ENCODE results near the gene C10orf95.
A peak's percentile ranks its signal among the peaks of the same experiment; 100 is the strongest.

C10orf95 gene

GRCh38 chr10:102433619-102434046 lies 17.7 kb downstream of the C10orf95 start:
- no peak for DNase-seq

- peak; percentile 89 for DNase-seq
Measured at GRCh38 chr10:102432162-102432950, 19.0 kb downstream of the C10orf95 start, which contains the start of gene CUEDC2. Gene CUEDC2, minus strand, starts transcription at chr10:102432574. Its CDS starts 7,386 bp downstream, at chr10:102425188.

DNA sequence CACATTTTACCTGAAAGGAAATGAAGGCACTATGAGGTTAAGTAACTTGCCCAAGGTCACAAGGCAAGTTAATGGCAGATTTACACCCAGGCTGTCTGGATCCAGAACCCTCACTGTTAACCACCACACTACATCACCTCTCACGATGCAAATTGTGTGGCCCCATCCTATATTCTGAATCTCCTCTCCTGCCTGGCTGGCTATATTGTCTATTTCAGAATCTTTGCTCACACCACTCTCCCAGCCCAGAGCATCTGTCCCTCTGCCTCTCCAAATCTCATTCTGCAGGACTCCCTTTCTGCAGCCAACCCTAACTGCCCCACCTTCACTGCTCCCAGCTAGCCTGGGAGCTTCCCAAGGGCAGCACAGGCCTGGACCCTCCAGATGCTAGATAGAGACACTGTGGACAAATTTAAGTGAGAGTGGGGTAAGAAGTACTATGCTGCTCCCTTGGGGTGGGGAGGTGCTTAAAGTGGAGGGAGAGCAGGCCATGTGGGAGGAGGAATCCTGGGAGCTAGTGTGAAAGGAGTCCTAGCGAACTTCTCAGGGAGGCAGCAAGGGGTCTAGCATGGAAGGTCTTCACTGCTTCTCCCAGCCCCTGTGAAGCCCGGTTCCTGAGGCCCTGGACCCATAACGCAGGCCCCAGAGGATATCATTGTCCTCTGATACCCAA lies 19.8 kb downstream of the C10orf95 start:
- DNase-seq: no peak

- DNase-seq: no peak
Measured at GRCh38 chr10:102429468-102429867, 21.9 kb downstream of the C10orf95 start.

DNA sequence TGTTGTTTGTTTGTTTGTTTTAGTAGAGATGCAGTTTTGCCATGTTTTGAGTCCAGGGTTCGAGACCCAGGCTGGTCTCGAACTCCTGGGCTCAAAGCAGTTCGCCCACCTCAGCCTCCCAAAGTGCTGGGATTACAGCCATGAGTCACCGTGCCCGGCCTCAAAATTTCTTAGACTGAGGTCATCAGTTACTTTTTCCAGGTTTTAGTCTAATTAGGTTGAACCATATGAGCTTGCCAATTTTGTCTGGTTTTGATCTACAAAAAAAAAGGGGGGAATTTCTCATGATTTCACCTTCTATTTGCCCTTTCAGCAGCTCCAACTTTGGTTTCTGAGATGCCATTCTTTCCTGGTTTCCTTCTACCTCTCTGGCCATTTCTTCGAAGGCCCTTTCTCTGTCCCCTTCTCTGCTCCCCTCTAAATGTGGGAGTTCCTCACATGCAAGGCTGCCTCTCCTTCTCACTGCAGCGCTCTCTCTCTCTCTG lies 24.5 kb downstream of the C10orf95 start:
- no peak for DNase-seq

GRCh38 chr10:102425444-102425843 lies 25.9 kb downstream of the C10orf95 start:
- no peak for DNase-seq

GRCh38 chr10:102424916-102425315 lies 26.4 kb downstream of the C10orf95 start:
- no peak for DNase-seq

DNA sequence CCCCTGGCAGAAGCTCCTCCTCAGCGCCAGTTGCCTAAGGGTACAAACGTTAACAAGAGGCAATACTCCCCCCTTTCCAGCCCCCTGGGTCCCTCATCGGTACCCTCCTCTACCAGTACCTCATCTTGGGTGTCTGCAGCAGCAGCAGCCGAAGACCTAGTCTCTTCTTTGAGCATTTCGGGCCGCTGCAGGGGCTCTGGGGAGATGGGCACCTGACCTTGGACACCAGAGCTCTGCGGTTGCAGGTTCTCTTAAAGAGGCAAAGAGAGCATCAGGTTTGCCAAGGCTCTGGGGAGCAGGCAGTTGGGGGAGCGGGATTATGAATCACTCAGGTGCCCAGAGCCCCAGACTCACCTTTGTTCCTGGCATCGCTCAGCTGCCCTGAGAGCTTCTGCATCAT lies 27.2 kb downstream of the C10orf95 start:
- DNase-seq: no peak

DNA sequence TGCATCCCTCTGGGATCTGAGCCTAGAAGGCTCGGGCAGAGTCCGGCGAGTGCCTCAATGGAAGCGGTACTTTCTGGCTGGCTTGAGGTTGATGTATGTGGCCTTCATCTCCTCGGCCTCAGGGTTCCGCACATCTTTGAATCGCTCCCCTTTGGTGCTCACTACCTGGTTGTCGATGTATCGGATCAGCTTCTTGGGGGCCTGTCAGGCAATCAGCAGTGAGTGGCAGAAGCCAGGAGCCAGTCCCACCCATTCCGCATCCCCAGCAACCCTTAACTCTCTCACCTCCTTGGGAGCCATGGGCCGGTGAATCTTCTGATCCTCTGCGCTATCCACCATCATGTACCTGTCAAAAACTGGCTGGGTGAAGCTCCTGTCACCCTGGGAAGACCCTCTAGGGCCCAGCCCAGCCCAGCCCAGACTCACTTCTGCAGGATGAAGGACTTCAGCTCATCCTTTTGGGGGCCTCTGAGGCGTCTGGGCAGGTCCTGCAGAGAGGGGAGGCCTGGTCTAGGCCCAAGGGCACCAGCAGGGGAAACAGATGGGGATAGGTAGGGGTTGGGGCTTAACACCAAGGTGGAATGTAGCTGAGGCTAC lies 27.9 kb downstream of the C10orf95 start:
- no peak for DNase-seq

- DNase-seq: no peak
Measured at GRCh38 chr10:102422545-102423129, 28.7 kb downstream of the C10orf95 start.

DNA sequence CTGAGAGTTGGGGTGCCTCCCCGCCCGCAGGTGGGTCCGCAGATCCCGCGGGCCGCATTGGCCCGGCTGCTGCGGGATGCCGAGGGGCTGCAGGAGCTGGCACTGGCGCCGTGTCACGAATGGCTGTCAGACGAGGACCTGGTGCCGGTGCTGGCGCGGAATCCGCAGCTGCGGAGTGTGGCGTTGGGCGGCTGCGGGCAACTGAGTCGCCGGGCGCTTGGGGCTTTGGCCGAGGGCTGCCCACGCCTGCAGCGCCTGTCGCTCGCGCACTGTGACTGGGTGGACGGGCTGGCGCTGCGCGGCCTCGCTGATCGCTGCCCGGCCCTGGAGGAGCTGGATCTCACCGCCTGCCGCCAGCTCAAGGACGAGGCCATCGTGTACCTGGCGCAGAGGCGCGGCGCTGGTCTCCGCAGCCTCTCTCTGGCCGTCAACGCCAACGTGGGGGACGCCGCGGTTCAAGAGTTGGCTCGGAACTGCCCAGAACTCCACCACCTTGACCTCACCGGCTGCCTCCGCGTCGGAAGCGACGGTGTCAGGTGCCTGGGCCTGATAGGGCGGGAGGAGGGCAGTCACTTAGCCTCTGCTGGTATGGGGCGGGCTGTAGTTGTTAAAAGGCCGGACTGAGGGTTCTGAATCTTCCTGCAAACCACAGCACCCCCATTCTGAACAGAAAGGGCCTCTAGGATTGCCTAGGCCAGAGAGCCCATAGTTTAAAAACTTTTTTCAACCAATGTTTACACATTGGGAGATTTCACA lies 29.4 kb downstream of the C10orf95 start:
- DNase-seq: no peak

DNA sequence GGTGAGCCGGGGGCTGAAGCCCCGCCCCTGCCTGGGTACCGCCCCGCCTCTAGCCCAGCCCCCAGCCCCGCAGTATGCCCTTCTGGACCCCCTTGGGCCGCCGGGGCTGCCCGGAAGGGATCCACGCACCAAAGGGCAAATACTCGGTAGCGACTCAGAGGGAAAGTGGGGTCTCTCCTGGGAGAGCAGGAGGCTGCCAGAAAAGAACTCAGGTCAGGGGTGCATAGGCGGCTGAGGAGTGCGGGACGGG lies 29.9 kb downstream of the C10orf95 start:
- DNase-seq: no peak

DNA sequence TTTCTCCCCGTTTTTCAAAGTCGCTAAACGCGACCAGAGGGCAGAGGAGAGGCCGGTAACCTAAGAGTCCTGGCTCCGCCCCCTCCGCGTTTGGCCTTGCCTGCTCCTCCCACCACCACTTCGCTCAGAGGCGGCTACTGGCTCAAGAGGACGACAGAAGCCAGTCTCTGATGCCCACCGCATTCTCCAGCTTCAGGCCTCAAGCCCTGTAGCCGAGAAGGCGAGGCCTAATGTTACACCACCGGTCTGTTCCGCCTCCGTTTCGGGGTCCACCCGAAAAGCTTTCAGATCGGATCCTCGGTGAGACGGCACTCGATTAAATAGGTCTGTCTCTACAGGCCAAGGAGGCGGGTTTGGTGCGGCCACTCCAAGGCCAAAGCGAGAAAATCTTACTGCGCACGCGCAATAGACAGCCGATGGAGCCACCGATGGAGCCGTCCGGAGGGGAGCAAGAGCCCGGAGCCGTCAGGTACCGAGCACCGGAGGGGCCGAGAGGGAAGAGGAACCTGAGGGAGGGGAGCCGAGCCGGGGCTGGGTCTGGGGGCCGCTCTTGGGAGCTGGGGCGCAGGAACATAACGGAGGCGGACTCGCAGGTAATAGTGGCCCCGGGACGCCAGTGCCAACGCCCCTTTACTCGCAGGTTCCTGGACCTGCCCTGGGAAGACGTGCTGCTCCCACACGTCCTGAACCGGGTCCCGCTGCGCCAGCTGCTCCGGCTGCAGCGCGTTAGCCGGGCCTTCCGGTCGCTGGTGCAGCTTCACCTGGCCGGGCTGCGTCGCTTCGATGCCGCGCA lies 30.4 kb downstream of the C10orf95 start, which contains the start of gene FBXL15:
Gene FBXL15, plus strand, starts transcription at position 123 of the 793 bp plus-strand sequence. Its CDS starts 294 bp downstream, at position 417.
- peak; percentile 82 for DNase-seq

DNA sequence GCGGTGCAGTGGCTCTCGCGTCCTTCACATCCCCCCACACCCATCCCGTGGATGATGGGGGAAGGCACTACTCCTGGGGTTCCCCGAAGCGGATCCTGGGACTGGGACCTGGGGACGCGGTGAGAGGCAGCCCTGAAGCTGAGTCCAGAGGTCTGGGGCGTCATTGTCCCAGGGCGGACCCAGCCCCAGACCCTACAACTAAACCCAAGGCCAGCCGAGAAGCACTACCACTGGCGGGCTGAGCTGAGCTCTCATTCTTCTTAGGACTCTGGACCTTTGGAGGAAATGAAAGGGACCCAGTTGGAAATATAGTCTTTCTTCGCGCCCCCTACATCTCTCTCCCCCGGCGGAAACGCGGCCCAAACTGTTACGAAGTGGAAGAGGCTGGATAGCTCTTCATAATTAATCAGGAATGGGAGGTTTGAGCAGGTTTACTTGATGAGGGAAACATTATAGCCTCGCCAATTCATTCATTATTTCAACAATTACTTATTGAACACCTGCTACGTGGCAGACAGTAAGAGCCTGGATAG lies 31.1 kb downstream of the C10orf95 start:
- DNase-seq: no peak

DNA sequence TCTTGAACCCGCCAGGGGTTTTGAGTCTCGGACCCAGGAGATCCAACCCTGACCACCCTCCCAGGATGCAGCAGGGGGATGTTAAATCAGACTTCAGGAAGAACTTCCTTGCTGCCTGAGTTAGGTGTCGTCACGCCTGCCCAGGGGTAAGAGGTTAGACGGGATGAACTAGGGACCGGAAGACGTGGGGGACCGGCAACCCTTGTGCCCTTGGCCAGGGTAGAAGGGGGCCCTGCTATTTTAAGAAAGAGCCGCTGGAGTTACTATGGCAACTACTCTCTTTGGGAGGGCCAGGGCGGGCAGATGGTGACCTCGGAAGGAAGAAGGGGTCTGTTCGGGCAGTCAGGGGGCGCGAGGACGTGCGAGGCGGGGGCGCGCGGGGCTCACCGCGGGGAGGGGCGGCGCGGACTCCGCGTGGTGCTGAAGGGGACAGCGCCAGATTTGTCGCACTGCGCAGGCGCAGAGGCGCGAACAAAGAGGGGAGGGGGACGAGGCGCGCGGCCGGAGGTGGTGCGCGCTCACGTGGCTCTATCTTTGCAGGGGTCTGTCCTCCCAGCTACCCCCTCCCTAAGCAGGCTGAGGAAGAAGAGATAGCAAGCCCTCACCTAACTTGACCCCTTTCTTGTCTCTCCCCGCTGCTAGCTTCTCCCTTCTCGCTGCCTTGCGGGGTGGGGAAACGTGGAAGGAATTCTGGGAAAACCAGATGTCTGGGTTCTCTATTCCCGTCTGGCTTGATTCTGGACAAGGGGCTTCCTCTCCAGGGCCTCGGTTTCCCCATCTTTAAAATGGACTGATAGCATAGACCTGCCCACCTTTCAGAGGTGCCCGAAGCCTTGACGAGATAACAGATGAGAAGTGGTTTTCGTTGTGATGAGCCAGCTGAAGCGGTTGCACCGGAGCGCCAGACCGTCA lies 31.8 kb downstream of the C10orf95 start:
- DNase-seq: peak; percentile 46

- peak; percentile 46 for DNase-seq
Measured at GRCh38 chr10:102418622-102419268, 32.6 kb downstream of the C10orf95 start, which contains the start of gene PSD. Gene PSD, minus strand, starts transcription at chr10:102418785. Its CDS starts 1,747 bp downstream, at chr10:102417038.

DNA sequence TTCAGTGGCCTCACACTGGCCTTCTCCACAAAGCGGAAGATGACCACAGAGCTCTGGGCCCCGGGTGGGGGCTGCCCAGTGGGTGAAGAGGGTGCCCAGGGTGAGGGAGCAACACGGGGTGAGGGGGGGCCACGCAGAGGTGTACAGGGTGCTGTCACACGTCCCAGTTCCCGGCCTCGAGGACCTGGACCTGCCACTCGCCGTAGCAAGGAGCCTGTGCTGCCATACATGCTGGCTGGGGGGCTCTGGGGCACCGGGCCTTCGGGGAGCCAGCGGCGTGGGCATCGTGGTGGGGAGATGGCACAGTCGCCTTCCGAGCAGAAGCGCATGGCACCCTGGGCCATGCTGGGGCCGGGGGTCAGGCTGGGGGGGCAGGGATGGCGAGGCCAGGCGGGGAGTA lies 34.6 kb downstream of the C10orf95 start:
- DNase-seq: no peak

DNA sequence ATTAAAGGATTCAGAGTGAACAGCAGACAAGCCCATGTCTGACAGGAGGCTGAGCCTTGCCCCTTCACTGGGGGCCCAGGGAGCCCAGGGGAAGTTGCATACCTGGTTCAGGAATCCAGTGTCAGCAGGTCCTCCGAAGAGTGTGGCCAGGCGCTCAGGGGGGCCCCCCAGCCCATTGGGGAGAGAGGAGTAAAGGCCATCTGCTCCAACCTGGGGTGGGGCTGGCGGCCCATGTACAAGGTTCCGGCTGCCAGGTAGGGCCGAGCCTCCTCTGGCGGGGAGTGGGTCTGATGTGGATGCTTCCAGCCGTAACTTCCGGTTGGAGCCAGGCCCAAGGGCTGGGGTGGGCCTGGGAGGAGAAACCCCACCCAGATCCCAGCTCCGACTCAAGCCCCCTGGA lies 35.1 kb downstream of the C10orf95 start:
- DNase-seq: no peak

DNA sequence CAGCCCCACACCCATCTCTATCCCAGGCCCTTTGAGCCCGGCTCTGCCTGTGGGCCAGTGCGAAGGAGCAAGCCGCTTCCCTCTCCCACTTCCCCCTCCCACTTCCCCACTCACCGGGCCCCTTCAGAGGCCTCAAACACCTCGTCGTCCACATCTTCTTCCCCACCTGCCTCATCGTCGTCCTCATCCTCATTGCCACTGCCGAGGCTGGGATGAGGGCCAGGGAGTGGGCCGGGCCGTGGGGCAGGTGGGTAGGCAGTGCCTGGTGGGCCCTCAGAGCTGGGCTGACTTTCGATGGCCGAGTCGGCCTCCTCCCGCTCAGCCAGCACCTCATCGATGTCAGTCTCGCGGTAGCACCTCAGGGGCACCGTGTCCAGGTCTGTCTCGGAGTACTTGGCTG lies 36.6 kb downstream of the C10orf95 start:
- no peak for DNase-seq
